Colonic mucosa (tissue), 4 donors: ENCODE results near the gene TPRX1. TPM values are rescaled to one million over a fixed set of nuclear protein-coding genes. Genes with fewer than 3 reads are reported as not detected.
"Not testable (repeated sequence)": the region's sequence is repeated elsewhere in the genome, so short reads cannot be mapped to it uniquely, and the experiment has no call there.

Source experiments
- DNase-seq: peaks from one replicate; pipeline ENCODE4 v3.0.0-alpha.2; 2020
- H3K27ac ChIP-seq: fragments of 200-600 bp; one replicate; pipeline ENCODE4 v1.8.0; 2021
- H3K27me3 ChIP-seq: fragments of 200-600 bp; one replicate; pipeline ENCODE4 v1.8.0; 2021
- H3K36me3 ChIP-seq: fragments of 200-600 bp; one replicate; pipeline ENCODE4 v1.8.0; 2021
- H3K4me1 ChIP-seq: fragments of 200-600 bp; one replicate; pipeline ENCODE4 v1.8.0; 2021; ENCODE audit warnings: mild to moderate bottlenecking
- H3K4me3 ChIP-seq: fragments of 200-600 bp; one replicate; pipeline ENCODE4 v1.8.0; 2021
- H3K9ac ChIP-seq, 2 donors: one replicate each; pipeline ENCODE4 v1.7.0; 2013; ENCODE audit warnings: control low read depth in 2 of 2, low read depth in 2 of 2, low read length in 2 of 2
- H3K9me3 ChIP-seq: fragments of 200-600 bp; one replicate; pipeline ENCODE4 v1.8.0; 2021
- intact Hi-C: fragments of 100-400 bp; cut with DNase I; formaldehyde crosslinking; loops from one replicate; pipeline ENCODE4 v1.14.1; 2022
- total RNA-seq, 2 donors: library from RNA; stranded (reverse); fragmentation: NEBNext Ultra II Directional in 1 of 2; extraction: Animal tissue kit (Norgen Biotek cat#: 25700) in 1 of 2; gene quantifications; one replicate each; pipeline ENCODE4 v1.2.1, GENCODE V29; 2021
- TF ChIP-seq, protein P1 (sequence below): fragments of 200-600 bp; IDR thresholded peaks from one replicate; pipeline ENCODE4 v1.8.0; 2022; ENCODE audit warnings: antibody characterized with exemption, mild to moderate bottlenecking
- donor health status: healthy.
- donor health status: DM: no; HTN: no; CAD: no.
- donor health status: DM: no; HTN: no; CAD: no.

The TPRX1 gene
- total RNA-seq, 2 donors from 2014 or later, result not detected

GRCh38 chr19:47780215-47780551 is 24.2 kb downstream of the TPRX1 start:
- Histone ChIP-seq H3K36me3 (no peaks in the 10 kb centered on the region), H3K27me3 (no peaks in the 10 kb centered on the region), H3K4me3 (peak overlapping the region; percentile 93), H3K9ac (peak overlapping the region; percentile 93 to 98), H3K9me3 (no peaks in the 10 kb centered on the region), H3K27ac (peak overlapping the region; percentile 90), H3K4me1 (no peaks in the 10 kb centered on the region)
- TF ChIP-seq, protein P1, sequence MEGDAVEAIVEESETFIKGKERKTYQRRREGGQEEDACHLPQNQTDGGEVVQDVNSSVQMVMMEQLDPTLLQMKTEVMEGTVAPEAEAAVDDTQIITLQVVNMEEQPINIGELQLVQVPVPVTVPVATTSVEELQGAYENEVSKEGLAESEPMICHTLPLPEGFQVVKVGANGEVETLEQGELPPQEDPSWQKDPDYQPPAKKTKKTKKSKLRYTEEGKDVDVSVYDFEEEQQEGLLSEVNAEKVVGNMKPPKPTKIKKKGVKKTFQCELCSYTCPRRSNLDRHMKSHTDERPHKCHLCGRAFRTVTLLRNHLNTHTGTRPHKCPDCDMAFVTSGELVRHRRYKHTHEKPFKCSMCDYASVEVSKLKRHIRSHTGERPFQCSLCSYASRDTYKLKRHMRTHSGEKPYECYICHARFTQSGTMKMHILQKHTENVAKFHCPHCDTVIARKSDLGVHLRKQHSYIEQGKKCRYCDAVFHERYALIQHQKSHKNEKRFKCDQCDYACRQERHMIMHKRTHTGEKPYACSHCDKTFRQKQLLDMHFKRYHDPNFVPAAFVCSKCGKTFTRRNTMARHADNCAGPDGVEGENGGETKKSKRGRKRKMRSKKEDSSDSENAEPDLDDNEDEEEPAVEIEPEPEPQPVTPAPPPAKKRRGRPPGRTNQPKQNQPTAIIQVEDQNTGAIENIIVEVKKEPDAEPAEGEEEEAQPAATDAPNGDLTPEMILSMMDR, result no peak
- intact Hi-C loops, result no loop called here
- DNase-seq, result no peak

DNA sequence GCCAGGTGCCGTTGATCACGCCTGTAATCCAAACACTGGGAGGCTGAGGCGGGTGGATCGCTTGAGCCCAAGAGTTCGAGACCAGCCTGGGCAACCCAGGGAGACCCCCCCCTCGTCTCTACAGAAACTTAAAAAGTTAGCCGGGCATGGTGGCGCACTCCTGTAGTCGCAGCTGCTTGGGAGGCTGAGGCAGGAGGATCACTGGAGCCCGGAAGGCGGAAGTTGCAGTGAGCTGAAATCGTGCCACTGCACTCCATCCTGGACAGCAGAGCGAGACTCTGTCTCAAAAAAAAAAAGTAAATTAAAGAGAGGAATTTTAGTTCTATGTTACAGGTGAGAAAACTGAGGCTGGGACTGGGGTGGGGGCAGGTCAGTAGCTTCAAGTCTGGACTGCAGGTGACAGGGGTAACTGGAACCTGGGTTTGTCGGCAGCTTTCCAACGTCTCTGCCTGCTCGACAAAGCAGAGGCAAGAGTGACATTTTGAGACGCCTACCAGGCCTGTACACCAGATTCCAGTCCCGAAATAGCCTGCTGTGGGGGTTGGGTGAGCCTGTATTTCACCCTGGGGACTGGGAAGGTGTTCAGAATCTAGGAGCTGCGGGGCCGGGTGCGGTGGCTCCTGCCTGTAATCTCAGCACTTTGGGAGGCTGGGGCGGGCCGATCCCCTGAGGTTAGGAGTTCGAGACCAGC is 24.7 kb downstream of the TPRX1 start:
- peak; percentile 53 for DNase-seq
- intact Hi-C loops, result no loop called here
- TF ChIP-seq, protein P1, result no peak
- Histone ChIP-seq H3K27me3 (no peaks in the 10 kb centered on the region), H3K36me3 (no peaks in the 10 kb centered on the region), H3K4me3 (peak overlapping the region; percentile 93), H3K9me3 (no peaks in the 10 kb centered on the region), H3K9ac (peak overlapping the region; percentile 93 to 98), H3K4me1 (no peaks in the 10 kb centered on the region), H3K27ac (peak overlapping the region; percentile 90)

- no peaks in the 10 kb centered on the region for H3K4me1 ChIP-seq
- H3K27me3 ChIP-seq, result no peaks in the 10 kb centered on the region
Measured at GRCh38 chr19:47778954-47779351, 25.4 kb downstream of the TPRX1 start.

GRCh38 chr19:47778049-47778953 is 26.1 kb downstream of the TPRX1 start, which contains the start of gene SELENOW:
SELENOW (plus strand) TSS chr19:47778703; CDS start chr19:47778786, 83 bp downstream.
- TF ChIP-seq, protein P1, result no peak
- Histone ChIP-seq H3K27me3 (no peaks in the 10 kb centered on the region), H3K36me3 (no peaks in the 10 kb centered on the region), H3K4me3 (peak within 1 kb of the TSS; percentile 93), H3K9ac (peak within 1 kb of the TSS; percentile 93 to 98), H3K9me3 (no peaks in the 10 kb centered on the region), H3K27ac (peak within 1 kb of the TSS; percentile 90), H3K4me1 (no peaks in the 10 kb centered on the region)
- DNase-seq, result peak; percentile 87
- intact Hi-C loops, result no loop called here

More at GRCh38 chr19:47778954-47779351, 25.4 kb downstream of the TPRX1 start:
- H3K4me3 ChIP-seq, result peak overlapping the region; percentile 93
- intact Hi-C loops, result no loop called here
- DNase-seq, result peak; percentile 78
- no peaks in the 10 kb centered on the region for H3K36me3 ChIP-seq
- H3K9me3 ChIP-seq, result no peaks in the 10 kb centered on the region
- H3K27ac ChIP-seq, result peak overlapping the region; percentile 90
- peak overlapping the region; percentile 93 to 98 for H3K9ac ChIP-seq
- TF ChIP-seq, protein P1, result no peak

- intact Hi-C loops, H3K36me3 ChIP-seq, H3K27me3 ChIP-seq, H3K9me3 ChIP-seq, H3K4me1 ChIP-seq: not testable (repeated sequence)
- Histone ChIP-seq H3K4me3 (peak overlapping the region; percentile 93), H3K27ac (peak overlapping the region; percentile 90), H3K9ac (peak overlapping the region; percentile 93 to 98)
- peak; percentile 61 for DNase-seq
Measured at GRCh38 chr19:47777245-47778048, 26.9 kb downstream of the TPRX1 start.
